Measurements from ENCODE around the gene FNDC3B.
A peak's percentile ranks its signal among the peaks of the same experiment; 100 is the strongest.

The FNDC3B gene

DNA sequence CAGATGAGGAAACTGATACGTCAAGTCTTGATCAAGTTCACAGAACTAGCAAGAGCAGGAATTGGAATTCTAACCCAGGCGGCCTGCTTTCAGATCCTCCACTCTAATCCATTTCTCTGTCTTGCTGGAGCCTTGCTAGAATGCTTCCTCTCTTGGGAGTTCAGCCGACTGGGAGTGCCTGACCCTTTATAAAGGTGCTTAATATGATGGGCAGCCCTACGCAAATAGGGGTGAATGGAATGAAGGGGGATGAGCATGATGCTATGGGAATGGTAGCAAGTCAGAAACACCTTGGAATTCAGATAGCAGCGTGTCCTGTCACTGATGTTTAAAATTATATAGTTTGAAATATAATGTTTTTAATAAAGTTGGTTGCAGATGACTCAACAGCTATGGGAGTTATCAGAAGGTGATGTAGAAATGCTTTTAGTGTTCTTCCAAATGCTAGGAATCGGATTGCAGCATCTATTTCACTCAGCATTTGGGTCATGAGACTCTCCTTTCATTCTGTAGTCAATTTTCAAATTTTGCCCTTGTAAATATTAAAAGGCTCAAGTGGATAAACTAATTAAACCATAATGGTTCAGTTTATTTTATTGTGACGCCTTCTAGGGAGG is 150.7 kb downstream of the FNDC3B start:
- no peaks in the 10 kb centered on the region for H3K27me3 Mint-ChIP-seq
- peaks cover 7% of the 10 kb centered on the region for H3K9me3 Mint-ChIP-seq
- DNase-seq = no peak
- H3K27ac Mint-ChIP-seq = no peak overlapping the region
- ATAC-seq = no peak
- peaks cover 8% of the 10 kb centered on the region for H3K36me3 Mint-ChIP-seq (ENCODE audit: low read depth)
- no peak overlapping the region for H3K4me3 Mint-ChIP-seq
- peaks cover 15% of the 10 kb centered on the region for H3K4me1 Mint-ChIP-seq

DNA sequence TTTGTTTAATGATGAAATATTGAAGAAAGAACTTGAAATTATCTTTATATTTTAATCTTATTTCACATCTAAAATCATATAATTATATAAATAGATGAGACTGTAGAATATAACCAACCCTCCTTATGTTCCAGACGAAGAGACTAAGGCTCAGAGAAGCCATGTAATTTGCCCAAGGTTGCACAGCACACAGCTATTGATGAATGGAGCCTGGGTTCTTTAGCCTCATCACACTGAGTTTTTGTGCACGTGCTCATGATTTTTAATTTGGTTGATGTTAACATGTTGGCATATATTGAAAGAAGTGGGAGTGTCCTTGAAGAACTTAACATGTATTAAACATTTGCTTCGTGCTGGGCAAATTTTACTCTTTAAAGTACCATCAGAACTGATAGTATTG is 151.6 kb downstream of the FNDC3B start:
- ATAC-seq = no peak
- Mint-ChIP-seq H3K27ac (no peak overlapping the region), H3K36me3 (ENCODE audit: low read depth) (peaks cover 7% of the 10 kb centered on the region), H3K4me1 (peaks cover 16% of the 10 kb centered on the region), H3K9me3 (peaks cover 7% of the 10 kb centered on the region), H3K27me3 (no peaks in the 10 kb centered on the region), H3K4me3 (no peak overlapping the region)
- DNase-seq = no peak

DNA sequence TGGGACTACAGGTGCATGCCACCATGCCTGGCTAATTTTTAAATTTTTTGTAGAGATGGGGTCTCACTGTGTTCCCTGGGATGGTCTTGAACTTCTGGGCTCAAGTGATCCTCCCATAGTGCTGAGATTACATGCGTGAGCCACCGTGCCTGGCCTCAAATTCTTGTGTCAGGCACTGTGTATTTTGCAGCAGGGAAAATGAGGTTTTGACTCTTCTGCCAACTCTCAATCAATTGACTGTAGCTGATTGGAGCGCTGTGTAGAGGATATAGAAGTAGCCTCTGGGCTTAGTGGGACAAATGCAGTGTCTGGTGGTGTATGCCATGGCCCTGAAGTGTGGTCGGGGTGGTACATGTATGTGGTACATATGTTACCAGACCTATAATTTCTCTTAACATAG is 152.3 kb downstream of the FNDC3B start:
- DNase-seq (no peak), ATAC-seq (no peak)
- H3K4me3 Mint-ChIP-seq = no peak overlapping the region
- peaks cover 6% of the 10 kb centered on the region for H3K36me3 Mint-ChIP-seq (ENCODE audit: low read depth)
- H3K4me1 Mint-ChIP-seq = peaks cover 15% of the 10 kb centered on the region
- no peak overlapping the region for H3K27ac Mint-ChIP-seq
- H3K9me3 Mint-ChIP-seq = peaks cover 7% of the 10 kb centered on the region
- no peaks in the 10 kb centered on the region for H3K27me3 Mint-ChIP-seq

DNA sequence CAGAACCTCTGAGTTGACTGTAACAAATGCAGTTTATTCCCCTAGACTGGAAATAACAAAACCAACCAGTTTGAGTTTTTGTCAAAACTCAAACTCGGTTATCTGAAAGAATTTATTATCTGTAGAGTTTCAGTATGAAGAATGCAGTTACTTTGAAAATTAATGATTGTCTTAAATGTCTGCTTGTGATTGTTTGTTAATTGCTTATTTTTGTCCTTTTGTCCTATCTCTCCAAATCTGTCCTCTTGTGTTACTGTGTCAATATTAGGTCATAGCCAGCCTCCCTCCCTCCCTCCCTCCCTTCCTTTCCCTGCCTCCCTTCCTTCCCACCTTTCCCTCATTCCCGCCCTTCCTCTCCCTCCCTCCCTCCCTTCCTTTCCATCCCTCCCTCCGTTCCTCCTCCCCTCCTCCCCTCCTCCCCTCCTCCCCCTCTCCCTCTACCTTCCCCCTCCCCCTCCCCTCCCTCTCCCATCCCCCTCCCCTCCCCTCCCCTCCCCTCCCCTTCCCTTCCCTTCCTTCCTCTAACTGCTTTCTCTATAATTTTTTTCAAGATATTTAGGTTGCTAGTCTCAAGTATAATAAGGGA is 153.5 kb downstream of the FNDC3B start:
- H3K27ac Mint-ChIP-seq = no peak overlapping the region
- ATAC-seq (no peak), DNase-seq (no peak)
- no peak overlapping the region for H3K4me3 Mint-ChIP-seq
- H3K4me1 Mint-ChIP-seq = peaks cover 14% of the 10 kb centered on the region
- H3K9me3 Mint-ChIP-seq = peaks cover 7% of the 10 kb centered on the region
- H3K36me3 Mint-ChIP-seq (ENCODE audit: low read depth) = peaks cover 5% of the 10 kb centered on the region
- no peaks in the 10 kb centered on the region for H3K27me3 Mint-ChIP-seq

DNA sequence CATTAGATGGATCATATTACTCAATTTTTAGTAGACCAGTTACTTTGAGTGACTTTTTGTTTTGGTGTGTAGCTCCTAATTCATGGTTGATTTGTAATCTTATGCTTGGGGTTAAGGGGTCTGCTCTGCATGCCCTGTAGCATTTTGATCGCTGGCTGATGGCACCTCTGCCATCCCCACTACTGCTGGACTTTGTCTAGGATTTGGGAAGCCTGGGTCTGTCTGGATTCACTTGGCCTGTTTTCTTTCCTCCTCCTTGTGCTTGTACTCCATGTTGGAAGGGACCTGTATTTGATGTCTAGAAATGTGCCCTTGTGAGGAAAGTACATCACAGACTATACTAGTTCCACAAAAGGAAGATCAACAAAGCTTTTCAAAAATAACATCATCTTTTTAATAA is 154.1 kb downstream of the FNDC3B start:
- Mint-ChIP-seq H3K4me1 (peaks cover 14% of the 10 kb centered on the region), H3K4me3 (no peak overlapping the region), H3K27me3 (no peaks in the 10 kb centered on the region), H3K36me3 (ENCODE audit: low read depth) (peaks cover 7% of the 10 kb centered on the region), H3K27ac (no peak overlapping the region), H3K9me3 (peaks cover 7% of the 10 kb centered on the region)
- DNase-seq (no peak), ATAC-seq (no peak)

DNA sequence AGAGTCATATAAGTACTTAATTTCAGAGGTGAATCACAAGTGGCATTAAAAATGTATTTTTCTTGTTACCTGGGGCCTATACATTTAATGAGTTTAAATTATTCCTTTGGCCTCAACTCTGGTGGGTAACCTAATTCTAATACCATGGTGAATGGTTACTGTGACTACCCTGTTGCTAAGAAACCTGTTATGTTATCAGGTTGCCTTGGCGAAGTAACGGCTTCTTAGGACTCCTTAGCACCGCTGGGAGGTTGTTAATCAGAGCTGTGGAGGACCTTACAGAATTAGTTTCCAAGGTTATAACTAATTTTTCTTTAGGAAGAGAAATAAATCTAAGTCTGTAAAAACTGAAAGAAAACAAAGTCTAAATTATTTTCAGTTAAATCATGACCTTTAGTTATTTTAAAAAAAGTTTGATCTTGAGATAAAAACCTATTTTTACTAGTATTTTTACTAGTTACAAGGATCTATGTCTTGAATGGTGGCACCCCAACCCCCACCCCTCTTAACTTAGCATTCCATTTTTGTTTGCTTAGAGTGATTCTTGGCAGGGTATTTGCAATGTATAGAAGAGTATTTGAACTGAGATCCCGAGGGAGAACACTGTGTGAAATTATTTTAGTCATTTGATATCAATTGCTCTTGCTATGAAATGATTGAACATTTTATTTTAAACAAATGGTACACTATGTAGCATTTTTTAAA is 155.5 kb downstream of the FNDC3B start:
- peak; percentile 43 for ATAC-seq

DNA sequence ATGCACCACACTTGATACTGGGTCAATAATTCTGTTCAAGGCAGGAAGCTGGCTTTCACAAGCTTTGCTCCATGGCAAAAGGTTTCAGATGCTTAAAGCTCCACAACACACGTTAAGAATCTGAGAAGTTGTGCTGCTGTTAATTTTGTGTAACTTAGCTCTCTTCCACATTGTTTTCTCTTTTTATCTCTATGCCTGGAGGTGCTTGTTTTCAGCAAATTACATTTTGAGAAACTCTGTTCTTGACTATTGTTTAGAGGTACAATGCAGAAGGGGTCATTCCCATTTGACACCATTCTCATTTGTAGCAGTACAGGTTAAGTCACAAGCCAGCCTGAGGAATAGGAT is 156.0 kb downstream of the FNDC3B start:
- no peak overlapping the region for H3K4me3 Mint-ChIP-seq

More for the DNA sequence above, 155.5 kb downstream of the FNDC3B start:
- Mint-ChIP-seq H3K4me3 (no peak overlapping the region), H3K27me3 (no peaks in the 10 kb centered on the region), H3K36me3 (ENCODE audit: low read depth) (peaks cover 16% of the 10 kb centered on the region), H3K27ac (no peak overlapping the region), H3K9me3 (peaks cover 7% of the 10 kb centered on the region), H3K4me1 (peaks cover 14% of the 10 kb centered on the region)
- no peak for DNase-seq

DNA sequence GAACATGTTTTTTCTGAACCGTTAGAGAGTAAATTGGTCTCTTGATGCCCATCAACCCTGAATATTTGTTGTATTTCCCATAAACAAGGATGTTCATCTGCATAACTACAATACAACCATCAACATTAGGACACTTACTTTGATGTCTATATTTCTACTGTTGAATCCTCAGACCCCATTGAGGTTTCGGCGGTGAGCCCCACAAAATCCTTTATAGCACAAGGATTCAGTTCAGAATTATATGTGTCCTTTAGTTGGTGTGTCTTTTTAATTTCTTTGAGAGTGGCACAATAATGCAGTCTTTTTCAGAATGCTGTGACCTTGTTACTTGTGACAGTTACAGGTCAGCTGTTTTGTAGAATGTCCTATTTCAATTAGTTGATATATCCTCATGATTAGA is 158.0 kb downstream of the FNDC3B start:
- H3K27ac Mint-ChIP-seq = no peak overlapping the region
- no peaks in the 10 kb centered on the region for H3K27me3 Mint-ChIP-seq
- H3K4me1 Mint-ChIP-seq = peaks cover 14% of the 10 kb centered on the region
- peaks cover 11% of the 10 kb centered on the region for H3K9me3 Mint-ChIP-seq
- H3K4me3 Mint-ChIP-seq = no peak overlapping the region
- no peak for ATAC-seq
- peaks cover 20% of the 10 kb centered on the region for H3K36me3 Mint-ChIP-seq (ENCODE audit: low read depth)
- no peak for DNase-seq

More for the DNA sequence above, 156.0 kb downstream of the FNDC3B start:
- Mint-ChIP-seq H3K36me3 (ENCODE audit: low read depth) (peaks cover 18% of the 10 kb centered on the region), H3K27me3 (no peaks in the 10 kb centered on the region), H3K4me1 (peaks cover 14% of the 10 kb centered on the region), H3K9me3 (peaks cover 7% of the 10 kb centered on the region), H3K27ac (no peak overlapping the region)
- ATAC-seq = no peak
- DNase-seq = no peak

DNA sequence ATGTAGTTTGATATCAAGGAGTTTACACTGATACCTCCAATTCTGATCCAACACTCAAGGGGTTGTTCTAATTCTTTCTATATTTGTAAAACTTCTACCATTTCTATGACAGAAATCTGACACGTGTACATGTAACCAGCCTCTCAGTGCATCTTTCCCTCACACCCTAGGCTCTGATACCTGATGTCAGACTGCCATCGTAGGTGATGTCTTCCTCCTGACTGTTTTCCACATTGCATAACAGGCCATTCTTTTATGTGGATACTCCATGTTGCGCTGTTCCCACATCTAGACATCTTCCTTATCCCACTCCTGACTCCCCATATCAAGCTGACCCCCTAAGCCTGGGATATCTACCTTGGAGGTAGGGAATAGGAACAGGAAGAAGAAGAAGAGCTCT is 159.1 kb downstream of the FNDC3B start:
- Mint-ChIP-seq H3K4me3 (no peak overlapping the region), H3K9me3 (peaks cover 18% of the 10 kb centered on the region), H3K27ac (no peak overlapping the region), H3K4me1 (peaks cover 12% of the 10 kb centered on the region), H3K36me3 (ENCODE audit: low read depth) (peaks cover 18% of the 10 kb centered on the region), H3K27me3 (no peaks in the 10 kb centered on the region)
- DNase-seq (no peak), ATAC-seq (no peak)

DNA sequence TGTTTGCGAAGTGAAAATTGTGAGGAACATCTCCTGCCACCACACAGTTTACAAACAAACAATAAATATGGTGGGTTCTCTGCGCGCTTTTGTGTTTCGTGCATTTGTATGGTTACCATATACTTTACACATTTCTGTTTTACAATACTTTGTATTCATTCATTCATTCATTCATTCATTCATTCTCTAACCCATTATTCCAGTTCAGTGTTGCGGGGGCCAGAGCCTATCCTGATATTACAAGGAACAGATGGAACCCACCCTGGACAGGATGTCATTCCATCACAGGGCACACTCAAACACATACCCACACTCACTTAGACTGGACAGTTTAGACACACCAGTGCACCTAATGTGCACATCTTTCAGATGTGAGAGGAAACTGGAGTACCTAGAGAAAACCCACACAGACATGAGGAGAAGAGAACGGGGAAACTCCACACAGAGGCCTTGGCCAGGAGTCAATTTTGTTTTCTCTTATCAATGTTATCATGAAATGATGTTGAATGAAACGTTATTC is 160.5 kb downstream of the FNDC3B start:
- Mint-ChIP-seq H3K4me1 (peaks cover 5% of the 10 kb centered on the region), H3K27ac (no peak overlapping the region), H3K27me3 (no peaks in the 10 kb centered on the region), H3K4me3 (no peak overlapping the region), H3K9me3 (peaks cover 24% of the 10 kb centered on the region), H3K36me3 (ENCODE audit: low read depth) (peaks cover 27% of the 10 kb centered on the region)
- no peak for ATAC-seq
- no peak for DNase-seq

DNA sequence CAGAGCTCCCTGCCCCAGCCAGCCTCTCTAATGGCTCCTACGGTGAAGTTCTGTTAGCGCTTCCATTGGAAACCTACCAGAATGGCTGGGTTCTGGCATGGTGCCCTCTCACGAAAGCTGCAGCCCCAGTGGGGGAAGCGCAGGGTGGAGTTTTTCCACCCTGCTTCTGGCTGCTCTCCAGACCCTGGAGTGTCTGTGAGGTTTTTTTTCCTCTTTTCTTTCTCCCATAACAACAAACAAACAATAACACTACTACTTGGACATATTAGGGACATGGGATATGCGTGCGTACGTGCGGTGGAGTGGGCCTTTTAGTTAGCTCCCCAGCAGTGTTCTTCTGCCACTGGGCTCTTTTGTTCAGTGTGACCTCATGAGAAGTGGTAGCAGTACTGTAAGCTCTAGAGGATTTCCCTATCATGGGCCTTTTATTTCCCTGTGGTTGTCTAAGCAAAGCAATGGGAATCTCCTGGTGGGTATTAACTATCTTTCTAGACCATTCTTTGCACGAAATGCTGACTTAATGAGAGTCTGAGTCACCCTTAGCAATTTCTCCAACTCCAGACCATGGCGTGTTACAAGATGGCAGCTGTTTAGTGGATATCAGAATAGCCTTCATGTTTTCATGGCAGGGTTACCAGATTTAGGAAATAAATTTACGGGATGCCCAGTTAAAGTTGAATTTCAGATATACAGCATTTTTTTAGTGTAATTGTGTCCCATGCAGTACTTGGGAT is 161.9 kb downstream of the FNDC3B start:
- Mint-ChIP-seq H3K27me3 (no peaks in the 10 kb centered on the region), H3K4me3 (no peak overlapping the region), H3K9me3 (peaks cover 32% of the 10 kb centered on the region), H3K36me3 (ENCODE audit: low read depth) (peaks cover 38% of the 10 kb centered on the region), H3K27ac (no peak overlapping the region), H3K4me1 (no peaks in the 10 kb centered on the region)
- ATAC-seq (no peak), DNase-seq (no peak)

DNA sequence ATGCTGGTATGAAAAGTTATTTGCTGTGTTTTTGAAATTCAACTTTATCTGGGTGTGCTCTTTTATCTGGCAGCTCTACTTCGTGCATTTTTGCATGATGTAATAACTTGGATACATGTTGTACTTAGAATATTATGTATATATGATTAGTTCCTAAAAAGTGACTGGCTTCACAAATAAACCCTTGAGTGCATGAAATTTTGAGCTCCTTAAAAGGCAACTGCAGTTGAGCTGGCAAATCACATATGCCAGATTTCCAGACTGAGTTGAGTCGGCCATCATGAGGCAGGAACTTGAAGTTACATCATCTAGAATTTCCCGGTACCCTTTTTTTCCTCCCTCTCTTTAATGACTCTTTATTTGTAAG is 162.5 kb downstream of the FNDC3B start:
- H3K27ac Mint-ChIP-seq = no peak overlapping the region
- H3K9me3 Mint-ChIP-seq = peaks cover 32% of the 10 kb centered on the region
- ATAC-seq (no peak), DNase-seq (no peak)
- H3K4me1 Mint-ChIP-seq = no peaks in the 10 kb centered on the region
- H3K4me3 Mint-ChIP-seq = no peak overlapping the region
- peaks cover 38% of the 10 kb centered on the region for H3K36me3 Mint-ChIP-seq (ENCODE audit: low read depth)
- H3K27me3 Mint-ChIP-seq = no peaks in the 10 kb centered on the region

DNA sequence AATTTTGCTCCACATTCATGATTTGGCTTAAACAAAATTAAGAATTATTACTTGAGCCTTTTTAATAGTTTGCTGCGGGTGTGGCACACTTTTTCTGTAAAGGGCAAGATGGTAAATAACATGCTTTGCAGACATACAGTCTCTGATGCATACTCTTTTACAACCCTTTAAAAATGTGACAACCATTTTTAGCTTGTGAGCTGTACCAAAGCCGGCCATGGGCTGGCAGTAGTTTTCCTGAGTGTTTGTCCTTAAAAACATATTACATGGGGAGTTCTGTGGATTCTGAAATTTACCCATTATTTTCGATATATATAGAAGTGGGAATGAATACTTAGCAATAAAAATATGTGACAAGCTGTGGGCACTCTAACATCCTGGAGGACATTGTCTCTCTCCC is 163.4 kb downstream of the FNDC3B start:
- no peak overlapping the region for H3K27ac Mint-ChIP-seq
- H3K4me1 Mint-ChIP-seq = no peaks in the 10 kb centered on the region

DNA sequence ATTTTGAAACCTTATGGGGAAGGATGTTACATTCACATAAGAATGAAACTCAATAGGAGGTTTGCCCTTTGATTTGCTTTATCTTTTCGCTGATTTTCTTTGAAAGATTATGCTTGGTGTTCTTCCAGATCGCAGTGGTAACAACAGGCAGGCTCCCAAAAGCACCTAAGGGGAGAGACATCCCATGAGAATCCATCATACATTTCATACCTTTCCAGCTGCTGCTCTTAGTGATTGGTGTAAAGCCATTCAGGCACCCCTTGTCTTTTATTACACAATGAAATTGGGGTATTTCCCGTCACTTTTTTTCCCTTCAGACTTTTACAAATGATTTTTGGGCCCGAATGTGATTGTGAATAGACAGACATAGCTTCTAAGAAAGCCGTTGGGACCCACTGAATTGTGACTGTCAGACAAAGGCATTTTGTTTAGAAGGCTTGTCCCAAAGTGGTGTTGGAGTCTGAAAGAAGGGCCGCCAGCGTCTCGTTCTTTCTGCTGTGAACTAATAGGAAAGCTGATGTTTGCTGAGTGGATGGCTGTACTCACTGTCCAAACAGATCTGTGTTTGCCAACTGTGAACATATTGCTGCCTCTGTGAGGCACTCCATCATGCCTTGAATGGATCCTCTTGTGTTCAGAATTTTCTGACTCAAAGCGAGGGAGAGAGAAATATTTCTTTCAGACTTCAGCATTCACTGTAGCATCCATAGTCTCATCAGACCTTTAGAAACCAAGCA is 164.3 kb downstream of the FNDC3B start:
- Mint-ChIP-seq H3K36me3 (ENCODE audit: low read depth) (peaks cover 33% of the 10 kb centered on the region), H3K9me3 (peaks cover 32% of the 10 kb centered on the region), H3K27me3 (no peaks in the 10 kb centered on the region), H3K4me1 (no peaks in the 10 kb centered on the region), H3K4me3 (no peak overlapping the region), H3K27ac (no peak overlapping the region)
- ATAC-seq = no peak
- DNase-seq = no peak

More for the DNA sequence above, 163.4 kb downstream of the FNDC3B start:
- Mint-ChIP-seq H3K4me3 (no peak overlapping the region), H3K27me3 (no peaks in the 10 kb centered on the region), H3K36me3 (ENCODE audit: low read depth) (peaks cover 38% of the 10 kb centered on the region), H3K9me3 (peaks cover 32% of the 10 kb centered on the region)
- ATAC-seq (no peak), DNase-seq (no peak)
